Brain microvascular endothelial cell (primary cell): ENCODE measurements around the gene ETNK1.

Experiments
- DNase-seq: peaks from one replicate; pipeline ENCODE4 v3.0.0-alpha.2; 2020
- H3K27ac ChIP-seq: fragments of 250-450 bp; sonication (Bioruptor Pico); 2 replicates; pipeline ENCODE4 v1.5.1; 2020; ENCODE audit warnings: mild to moderate bottlenecking, moderate library complexity
- H3K27me3 ChIP-seq: fragments of 250-450 bp; sonication (Bioruptor Pico); replicated peaks from 2 replicates; pipeline ENCODE4 v1.5.1; 2020; ENCODE audit warnings: mild to moderate bottlenecking
- H3K36me3 ChIP-seq: fragments of 250-450 bp; sonication (Bioruptor Pico); replicated peaks from 2 replicates; pipeline ENCODE4 v1.5.1; 2020; ENCODE audit warnings: mild to moderate bottlenecking
- H3K4me3 ChIP-seq: 2 replicates; pipeline ENCODE4 v1.5.1; 2011; ENCODE audit warnings: low read depth, mild to moderate bottlenecking, control low read depth, low read length, moderate library complexity
- in situ Hi-C: cut with HindIII; loops from 2 replicates; pipeline ENCODE4 v1.10.0; 2017; ENCODE audit warnings: low sequenced_read_pairs, low pct_ligation_motif_present
- TF ChIP-seq, protein P1 (sequence below): IDR thresholded peaks from 2 replicates; pipeline ENCODE4 v1.5.1; 2011; ENCODE audit warnings: low read depth, mild to moderate bottlenecking, moderate library complexity, low read length, control low read depth, inconsistent platforms; ENCODE audit errors: missing control alignments

Gene ETNK1

GRCh38 chr12:22738945-22739344 is 114.0 kb downstream of the ETNK1 start:
- no peaks in the 10 kb centered on the region for H3K36me3 ChIP-seq

More at GRCh38 chr12:22738945-22739344, 114.0 kb downstream of the ETNK1 start:
- in situ Hi-C loops = no loop called here
- Histone ChIP-seq H3K27me3 (no peaks in the 10 kb centered on the region), H3K4me3 (no peak overlapping the region), H3K27ac (no peak overlapping the region)
- TF ChIP-seq, protein P1, sequence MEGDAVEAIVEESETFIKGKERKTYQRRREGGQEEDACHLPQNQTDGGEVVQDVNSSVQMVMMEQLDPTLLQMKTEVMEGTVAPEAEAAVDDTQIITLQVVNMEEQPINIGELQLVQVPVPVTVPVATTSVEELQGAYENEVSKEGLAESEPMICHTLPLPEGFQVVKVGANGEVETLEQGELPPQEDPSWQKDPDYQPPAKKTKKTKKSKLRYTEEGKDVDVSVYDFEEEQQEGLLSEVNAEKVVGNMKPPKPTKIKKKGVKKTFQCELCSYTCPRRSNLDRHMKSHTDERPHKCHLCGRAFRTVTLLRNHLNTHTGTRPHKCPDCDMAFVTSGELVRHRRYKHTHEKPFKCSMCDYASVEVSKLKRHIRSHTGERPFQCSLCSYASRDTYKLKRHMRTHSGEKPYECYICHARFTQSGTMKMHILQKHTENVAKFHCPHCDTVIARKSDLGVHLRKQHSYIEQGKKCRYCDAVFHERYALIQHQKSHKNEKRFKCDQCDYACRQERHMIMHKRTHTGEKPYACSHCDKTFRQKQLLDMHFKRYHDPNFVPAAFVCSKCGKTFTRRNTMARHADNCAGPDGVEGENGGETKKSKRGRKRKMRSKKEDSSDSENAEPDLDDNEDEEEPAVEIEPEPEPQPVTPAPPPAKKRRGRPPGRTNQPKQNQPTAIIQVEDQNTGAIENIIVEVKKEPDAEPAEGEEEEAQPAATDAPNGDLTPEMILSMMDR = no peak
- DNase-seq = no peak
